ENCODE results near the gene C1orf226. TPM values are rescaled to one million over a fixed set of nuclear protein-coding genes. Genes with fewer than 3 reads are reported as not detected.

Gene C1orf226
- total and polyA plus RNA-seq, 2 of the 8 experiments (the other 6 are each of a cell fraction or from before 2014, with no cell fraction given), result 8.2 to 18.8 TPM

DNA sequence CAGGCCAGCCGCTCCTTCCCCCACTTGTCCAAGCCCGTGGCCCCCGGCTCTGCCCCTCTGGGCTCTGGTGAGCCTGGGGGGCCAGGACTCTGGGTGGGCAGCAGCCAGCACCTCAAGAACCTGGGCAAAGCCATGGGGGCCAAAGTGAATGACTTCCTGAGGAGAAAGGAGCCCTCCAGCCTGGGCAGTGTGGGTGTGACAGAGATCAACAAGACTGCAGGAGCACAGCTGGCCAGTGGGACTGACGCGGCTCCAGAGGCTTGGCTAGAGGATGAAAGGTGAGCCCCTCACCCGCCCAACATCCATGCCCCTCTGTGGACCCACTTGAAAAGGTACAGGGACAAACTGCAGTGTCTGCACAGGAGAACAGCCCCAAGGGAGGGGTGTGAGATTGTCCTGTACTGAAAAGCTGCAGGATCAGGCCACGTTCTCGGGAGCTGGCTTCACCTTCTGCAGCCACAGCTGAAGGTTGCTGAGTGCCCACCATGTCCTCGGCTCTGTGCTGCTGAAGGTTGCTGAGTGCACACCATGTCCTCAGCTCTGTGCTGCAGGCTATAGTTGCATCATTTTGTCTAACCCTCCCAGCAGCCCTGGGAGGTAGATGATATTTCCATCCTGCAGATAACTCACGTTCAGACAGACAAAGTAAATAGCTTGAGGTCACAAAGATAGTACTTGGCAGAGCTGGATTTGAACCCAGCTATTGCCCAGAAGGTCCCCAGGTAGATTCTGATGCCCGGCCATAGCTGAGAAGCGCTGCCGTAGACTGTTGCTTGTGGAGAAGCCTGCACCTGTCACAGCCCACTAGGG lies 618 bp downstream of the C1orf226 start (continued):
- no peak for TF ChIP-seq RNF2 (IDR thresholded peaks at IDR 0.05; ENCODE audit: borderline replicate concordance, low read depth, low read length, missing control alignments, poor library complexity, severe bottlenecking)
- no peak for TF ChIP-seq KDM5A (IDR thresholded peaks at IDR 0.05; ENCODE audit: low read length)
- TF ChIP-seq, protein P1, sequence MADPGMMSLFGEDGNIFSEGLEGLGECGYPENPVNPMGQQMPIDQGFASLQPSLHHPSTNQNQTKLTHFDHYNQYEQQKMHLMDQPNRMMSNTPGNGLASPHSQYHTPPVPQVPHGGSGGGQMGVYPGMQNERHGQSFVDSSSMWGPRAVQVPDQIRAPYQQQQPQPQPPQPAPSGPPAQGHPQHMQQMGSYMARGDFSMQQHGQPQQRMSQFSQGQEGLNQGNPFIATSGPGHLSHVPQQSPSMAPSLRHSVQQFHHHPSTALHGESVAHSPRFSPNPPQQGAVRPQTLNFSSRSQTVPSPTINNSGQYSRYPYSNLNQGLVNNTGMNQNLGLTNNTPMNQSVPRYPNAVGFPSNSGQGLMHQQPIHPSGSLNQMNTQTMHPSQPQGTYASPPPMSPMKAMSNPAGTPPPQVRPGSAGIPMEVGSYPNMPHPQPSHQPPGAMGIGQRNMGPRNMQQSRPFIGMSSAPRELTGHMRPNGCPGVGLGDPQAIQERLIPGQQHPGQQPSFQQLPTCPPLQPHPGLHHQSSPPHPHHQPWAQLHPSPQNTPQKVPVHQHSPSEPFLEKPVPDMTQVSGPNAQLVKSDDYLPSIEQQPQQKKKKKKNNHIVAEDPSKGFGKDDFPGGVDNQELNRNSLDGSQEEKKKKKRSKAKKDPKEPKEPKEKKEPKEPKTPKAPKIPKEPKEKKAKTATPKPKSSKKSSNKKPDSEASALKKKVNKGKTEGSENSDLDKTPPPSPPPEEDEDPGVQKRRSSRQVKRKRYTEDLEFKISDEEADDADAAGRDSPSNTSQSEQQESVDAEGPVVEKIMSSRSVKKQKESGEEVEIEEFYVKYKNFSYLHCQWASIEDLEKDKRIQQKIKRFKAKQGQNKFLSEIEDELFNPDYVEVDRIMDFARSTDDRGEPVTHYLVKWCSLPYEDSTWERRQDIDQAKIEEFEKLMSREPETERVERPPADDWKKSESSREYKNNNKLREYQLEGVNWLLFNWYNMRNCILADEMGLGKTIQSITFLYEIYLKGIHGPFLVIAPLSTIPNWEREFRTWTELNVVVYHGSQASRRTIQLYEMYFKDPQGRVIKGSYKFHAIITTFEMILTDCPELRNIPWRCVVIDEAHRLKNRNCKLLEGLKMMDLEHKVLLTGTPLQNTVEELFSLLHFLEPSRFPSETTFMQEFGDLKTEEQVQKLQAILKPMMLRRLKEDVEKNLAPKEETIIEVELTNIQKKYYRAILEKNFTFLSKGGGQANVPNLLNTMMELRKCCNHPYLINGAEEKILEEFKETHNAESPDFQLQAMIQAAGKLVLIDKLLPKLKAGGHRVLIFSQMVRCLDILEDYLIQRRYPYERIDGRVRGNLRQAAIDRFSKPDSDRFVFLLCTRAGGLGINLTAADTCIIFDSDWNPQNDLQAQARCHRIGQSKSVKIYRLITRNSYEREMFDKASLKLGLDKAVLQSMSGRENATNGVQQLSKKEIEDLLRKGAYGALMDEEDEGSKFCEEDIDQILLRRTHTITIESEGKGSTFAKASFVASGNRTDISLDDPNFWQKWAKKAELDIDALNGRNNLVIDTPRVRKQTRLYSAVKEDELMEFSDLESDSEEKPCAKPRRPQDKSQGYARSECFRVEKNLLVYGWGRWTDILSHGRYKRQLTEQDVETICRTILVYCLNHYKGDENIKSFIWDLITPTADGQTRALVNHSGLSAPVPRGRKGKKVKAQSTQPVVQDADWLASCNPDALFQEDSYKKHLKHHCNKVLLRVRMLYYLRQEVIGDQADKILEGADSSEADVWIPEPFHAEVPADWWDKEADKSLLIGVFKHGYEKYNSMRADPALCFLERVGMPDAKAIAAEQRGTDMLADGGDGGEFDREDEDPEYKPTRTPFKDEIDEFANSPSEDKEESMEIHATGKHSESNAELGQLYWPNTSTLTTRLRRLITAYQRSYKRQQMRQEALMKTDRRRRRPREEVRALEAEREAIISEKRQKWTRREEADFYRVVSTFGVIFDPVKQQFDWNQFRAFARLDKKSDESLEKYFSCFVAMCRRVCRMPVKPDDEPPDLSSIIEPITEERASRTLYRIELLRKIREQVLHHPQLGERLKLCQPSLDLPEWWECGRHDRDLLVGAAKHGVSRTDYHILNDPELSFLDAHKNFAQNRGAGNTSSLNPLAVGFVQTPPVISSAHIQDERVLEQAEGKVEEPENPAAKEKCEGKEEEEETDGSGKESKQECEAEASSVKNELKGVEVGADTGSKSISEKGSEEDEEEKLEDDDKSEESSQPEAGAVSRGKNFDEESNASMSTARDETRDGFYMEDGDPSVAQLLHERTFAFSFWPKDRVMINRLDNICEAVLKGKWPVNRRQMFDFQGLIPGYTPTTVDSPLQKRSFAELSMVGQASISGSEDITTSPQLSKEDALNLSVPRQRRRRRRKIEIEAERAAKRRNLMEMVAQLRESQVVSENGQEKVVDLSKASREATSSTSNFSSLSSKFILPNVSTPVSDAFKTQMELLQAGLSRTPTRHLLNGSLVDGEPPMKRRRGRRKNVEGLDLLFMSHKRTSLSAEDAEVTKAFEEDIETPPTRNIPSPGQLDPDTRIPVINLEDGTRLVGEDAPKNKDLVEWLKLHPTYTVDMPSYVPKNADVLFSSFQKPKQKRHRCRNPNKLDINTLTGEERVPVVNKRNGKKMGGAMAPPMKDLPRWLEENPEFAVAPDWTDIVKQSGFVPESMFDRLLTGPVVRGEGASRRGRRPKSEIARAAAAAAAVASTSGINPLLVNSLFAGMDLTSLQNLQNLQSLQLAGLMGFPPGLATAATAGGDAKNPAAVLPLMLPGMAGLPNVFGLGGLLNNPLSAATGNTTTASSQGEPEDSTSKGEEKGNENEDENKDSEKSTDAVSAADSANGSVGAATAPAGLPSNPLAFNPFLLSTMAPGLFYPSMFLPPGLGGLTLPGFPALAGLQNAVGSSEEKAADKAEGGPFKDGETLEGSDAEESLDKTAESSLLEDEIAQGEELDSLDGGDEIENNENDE (IDR thresholded peaks at IDR 0.05; ENCODE audit: insufficient replicate concordance, low read length), result no peak
- TF ChIP-seq TCF12 (IDR thresholded peaks at IDR 0.05; ENCODE audit: low read depth, low read length), result no peak

Measured in H1 (cell line).